HepG2 (cell line): ENCODE results near the gene STC2.

Experiments used
- BRCA1 ChIP-seq: sonication (generic); formaldehyde crosslinking; IDR thresholded peaks from 2 replicates; pipeline ENCODE4 v1.4.0; 2020; ENCODE audit warnings: missing genetic modification reagents
- NPAS2 ChIP-seq: sonication (generic); formaldehyde crosslinking; IDR thresholded peaks from 2 replicates; pipeline ENCODE4 v1.8.0; 2022; ENCODE audit warnings: mild to moderate bottlenecking, missing genetic modification reagents, borderline replicate concordance
- POLR2A ChIP-seq, 2 experiments: IDR thresholded peaks; 2 replicates each; pipeline ENCODE4 v1.6.1; 2011; ENCODE audit warnings: low read depth in 2 of 2, low read length in 2 of 2, mild to moderate bottlenecking in 1 of 2, moderate library complexity in 1 of 2; ENCODE audit not compliant: insufficient read depth in 1 of 2
- SAP130 ChIP-seq: IDR thresholded peaks from 2 replicates; pipeline ENCODE4 v1.6.1; 2016; ENCODE audit warnings: low read depth
- SIN3A ChIP-seq: IDR thresholded peaks from 2 replicates; pipeline ENCODE4 v1.6.1; 2011; ENCODE audit warnings: low read depth, mild to moderate bottlenecking, control low read depth, low read length, borderline replicate concordance
- TOE1 ChIP-seq: sonication (generic); formaldehyde crosslinking; IDR thresholded peaks from 2 replicates; pipeline ENCODE4 v1.4.0; 2020; ENCODE audit warnings: mild to moderate bottlenecking, missing genetic modification reagents
- ZNF674 ChIP-seq: sonication (generic); formaldehyde crosslinking; IDR thresholded peaks from 2 replicates; pipeline ENCODE4 v1.5.0; 2020; ENCODE audit warnings: low read depth, mild to moderate bottlenecking, missing genetic modification reagents
- ZNF780A ChIP-seq: sonication (generic); formaldehyde crosslinking; IDR thresholded peaks from 2 replicates; pipeline ENCODE4 v1.8.0; 2022; ENCODE audit warnings: mild to moderate bottlenecking, missing genetic modification reagents, moderate library complexity
- TF ChIP-seq, protein P1 (sequence below): sonication (generic); formaldehyde crosslinking; IDR thresholded peaks from 2 replicates; pipeline ENCODE4 v1.9.0; 2021; ENCODE audit warnings: missing genetic modification reagents, mild to moderate bottlenecking, borderline replicate concordance
- TF ChIP-seq, protein P2 (sequence below): sonication (generic); formaldehyde crosslinking; IDR thresholded peaks from 2 replicates; pipeline ENCODE4 v1.4.0; 2020; ENCODE audit warnings: missing genetic modification reagents
- TF ChIP-seq, protein P3 (sequence below): sonication (generic); formaldehyde crosslinking; IDR thresholded peaks from 2 replicates; pipeline ENCODE4 v1.5.0; 2020; ENCODE audit warnings: mild to moderate bottlenecking, missing genetic modification reagents, moderate library complexity
- TF ChIP-seq, protein P4 (sequence below): sonication (generic); formaldehyde crosslinking; IDR thresholded peaks from 2 replicates; pipeline ENCODE4 v1.4.0; 2020; ENCODE audit warnings: missing genetic modification reagents, borderline replicate concordance

DNA sequence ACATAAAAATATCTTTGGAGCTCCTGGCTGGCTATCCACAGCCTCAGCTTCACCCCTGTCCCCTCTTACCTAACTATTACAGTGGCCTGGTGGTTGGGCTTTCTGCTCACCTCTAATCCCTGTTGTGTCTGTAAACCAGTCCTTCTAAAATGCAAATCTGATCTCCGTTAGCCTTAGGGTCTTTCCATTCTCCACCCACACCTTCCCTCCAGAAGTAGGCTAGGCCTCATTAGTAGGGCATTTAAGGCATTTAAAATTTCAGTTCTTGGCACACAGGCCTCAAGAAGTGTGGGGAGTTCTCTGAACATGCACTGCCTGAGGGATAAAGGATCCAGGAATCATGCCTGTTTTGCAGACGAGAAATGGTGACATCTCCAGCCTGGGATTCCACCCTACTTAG is 26.4 kb upstream of the STC2 start:
- TF ChIP-seq BRCA1 (CRISPR knock-in tag), result no peak
- TF ChIP-seq POLR2A (IDR thresholded peaks at IDR 0.05; ENCODE audit: insufficient read depth in 1 of 2, low read depth in 2 of 2, low read length in 2 of 2), result no peak
- TF ChIP-seq, protein P1, sequence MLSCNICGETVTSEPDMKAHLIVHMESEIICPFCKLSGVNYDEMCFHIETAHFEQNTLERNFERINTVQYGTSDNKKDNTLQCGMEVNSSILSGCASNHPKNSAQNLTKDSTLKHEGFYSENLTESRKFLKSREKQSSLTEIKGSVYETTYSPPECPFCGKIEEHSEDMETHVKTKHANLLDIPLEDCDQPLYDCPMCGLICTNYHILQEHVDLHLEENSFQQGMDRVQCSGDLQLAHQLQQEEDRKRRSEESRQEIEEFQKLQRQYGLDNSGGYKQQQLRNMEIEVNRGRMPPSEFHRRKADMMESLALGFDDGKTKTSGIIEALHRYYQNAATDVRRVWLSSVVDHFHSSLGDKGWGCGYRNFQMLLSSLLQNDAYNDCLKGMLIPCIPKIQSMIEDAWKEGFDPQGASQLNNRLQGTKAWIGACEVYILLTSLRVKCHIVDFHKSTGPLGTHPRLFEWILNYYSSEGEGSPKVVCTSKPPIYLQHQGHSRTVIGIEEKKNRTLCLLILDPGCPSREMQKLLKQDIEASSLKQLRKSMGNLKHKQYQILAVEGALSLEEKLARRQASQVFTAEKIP, result no peak
- no peak for TF ChIP-seq ZNF780A (CRISPR knock-in tag)
- TF ChIP-seq, protein P2, sequence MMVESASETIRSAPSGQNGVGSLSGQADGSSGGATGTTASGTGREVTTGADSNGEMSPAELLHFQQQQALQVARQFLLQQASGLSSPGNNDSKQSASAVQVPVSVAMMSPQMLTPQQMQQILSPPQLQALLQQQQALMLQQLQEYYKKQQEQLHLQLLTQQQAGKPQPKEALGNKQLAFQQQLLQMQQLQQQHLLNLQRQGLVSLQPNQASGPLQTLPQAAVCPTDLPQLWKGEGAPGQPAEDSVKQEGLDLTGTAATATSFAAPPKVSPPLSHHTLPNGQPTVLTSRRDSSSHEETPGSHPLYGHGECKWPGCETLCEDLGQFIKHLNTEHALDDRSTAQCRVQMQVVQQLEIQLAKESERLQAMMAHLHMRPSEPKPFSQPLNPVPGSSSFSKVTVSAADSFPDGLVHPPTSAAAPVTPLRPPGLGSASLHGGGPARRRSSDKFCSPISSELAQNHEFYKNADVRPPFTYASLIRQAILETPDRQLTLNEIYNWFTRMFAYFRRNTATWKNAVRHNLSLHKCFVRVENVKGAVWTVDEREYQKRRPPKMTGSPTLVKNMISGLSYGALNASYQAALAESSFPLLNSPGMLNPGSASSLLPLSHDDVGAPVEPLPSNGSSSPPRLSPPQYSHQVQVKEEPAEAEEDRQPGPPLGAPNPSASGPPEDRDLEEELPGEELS (CRISPR knock-in tag), result no peak
- TF ChIP-seq NPAS2 (CRISPR knock-in tag), result no peak
- TF ChIP-seq, protein P3, sequence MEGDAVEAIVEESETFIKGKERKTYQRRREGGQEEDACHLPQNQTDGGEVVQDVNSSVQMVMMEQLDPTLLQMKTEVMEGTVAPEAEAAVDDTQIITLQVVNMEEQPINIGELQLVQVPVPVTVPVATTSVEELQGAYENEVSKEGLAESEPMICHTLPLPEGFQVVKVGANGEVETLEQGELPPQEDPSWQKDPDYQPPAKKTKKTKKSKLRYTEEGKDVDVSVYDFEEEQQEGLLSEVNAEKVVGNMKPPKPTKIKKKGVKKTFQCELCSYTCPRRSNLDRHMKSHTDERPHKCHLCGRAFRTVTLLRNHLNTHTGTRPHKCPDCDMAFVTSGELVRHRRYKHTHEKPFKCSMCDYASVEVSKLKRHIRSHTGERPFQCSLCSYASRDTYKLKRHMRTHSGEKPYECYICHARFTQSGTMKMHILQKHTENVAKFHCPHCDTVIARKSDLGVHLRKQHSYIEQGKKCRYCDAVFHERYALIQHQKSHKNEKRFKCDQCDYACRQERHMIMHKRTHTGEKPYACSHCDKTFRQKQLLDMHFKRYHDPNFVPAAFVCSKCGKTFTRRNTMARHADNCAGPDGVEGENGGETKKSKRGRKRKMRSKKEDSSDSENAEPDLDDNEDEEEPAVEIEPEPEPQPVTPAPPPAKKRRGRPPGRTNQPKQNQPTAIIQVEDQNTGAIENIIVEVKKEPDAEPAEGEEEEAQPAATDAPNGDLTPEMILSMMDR (CRISPR knock-in tag), result no peak
- TF ChIP-seq, protein P4, sequence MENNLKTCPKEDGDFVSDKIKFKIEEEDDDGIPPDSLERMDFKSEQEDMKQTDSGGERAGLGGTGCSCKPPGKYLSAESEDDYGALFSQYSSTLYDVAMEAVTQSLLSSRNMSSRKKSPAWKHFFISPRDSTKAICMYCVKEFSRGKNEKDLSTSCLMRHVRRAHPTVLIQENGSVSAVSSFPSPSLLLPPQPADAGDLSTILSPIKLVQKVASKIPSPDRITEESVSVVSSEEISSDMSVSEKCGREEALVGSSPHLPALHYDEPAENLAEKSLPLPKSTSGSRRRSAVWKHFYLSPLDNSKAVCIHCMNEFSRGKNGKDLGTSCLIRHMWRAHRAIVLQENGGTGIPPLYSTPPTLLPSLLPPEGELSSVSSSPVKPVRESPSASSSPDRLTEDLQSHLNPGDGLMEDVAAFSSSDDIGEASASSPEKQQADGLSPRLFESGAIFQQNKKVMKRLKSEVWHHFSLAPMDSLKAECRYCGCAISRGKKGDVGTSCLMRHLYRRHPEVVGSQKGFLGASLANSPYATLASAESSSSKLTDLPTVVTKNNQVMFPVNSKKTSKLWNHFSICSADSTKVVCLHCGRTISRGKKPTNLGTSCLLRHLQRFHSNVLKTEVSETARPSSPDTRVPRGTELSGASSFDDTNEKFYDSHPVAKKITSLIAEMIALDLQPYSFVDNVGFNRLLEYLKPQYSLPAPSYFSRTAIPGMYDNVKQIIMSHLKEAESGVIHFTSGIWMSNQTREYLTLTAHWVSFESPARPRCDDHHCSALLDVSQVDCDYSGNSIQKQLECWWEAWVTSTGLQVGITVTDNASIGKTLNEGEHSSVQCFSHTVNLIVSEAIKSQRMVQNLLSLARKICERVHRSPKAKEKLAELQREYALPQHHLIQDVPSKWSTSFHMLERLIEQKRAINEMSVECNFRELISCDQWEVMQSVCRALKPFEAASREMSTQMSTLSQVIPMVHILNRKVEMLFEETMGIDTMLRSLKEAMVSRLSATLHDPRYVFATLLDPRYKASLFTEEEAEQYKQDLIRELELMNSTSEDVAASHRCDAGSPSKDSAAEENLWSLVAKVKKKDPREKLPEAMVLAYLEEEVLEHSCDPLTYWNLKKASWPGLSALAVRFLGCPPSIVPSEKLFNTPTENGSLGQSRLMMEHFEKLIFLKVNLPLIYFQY (CRISPR knock-in tag), result no peak
- TF ChIP-seq TOE1 (CRISPR knock-in tag), result no peak
- no peak for TF ChIP-seq SIN3A
- TF ChIP-seq SAP130 (CRISPR knock-in tag), result no peak
- no peak for TF ChIP-seq ZNF674 (CRISPR knock-in tag)
